Measurements from ENCODE around the gene ANO10. TPM values are rescaled to one million over a fixed set of nuclear protein-coding genes. Genes with fewer than 3 reads are reported as not detected.

Gene ANO10
- total RNA-seq, 1 donor from 2014 or later = 45.4 TPM

DNA sequence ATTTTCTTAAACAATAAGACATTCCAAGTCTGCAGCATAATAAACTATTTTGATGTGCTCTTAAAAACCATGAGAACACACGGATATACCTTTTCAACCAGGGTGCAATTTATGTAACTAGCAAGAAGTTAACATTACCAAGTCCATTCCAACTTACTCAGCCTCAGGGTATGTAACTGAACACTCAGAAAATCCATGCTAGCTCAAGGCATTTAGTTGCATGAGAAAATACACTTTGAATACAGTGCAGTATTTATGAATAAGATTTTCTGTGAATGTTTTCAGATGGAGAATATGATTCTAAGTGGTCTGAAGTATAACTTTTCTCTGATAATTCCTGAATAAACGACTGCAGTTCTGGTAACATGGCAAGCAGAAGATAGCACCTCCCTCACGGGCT is 211.2 kb downstream of the ANO10 start:
- H3K4me3 Mint-ChIP-seq (ENCODE audit: unreplicated experiment) = no peak overlapping the region
- H3K4me1 Mint-ChIP-seq (ENCODE audit: low read depth, unreplicated experiment) = peaks cover 20% of the 10 kb centered on the region
- Histone ChIP-seq H3K4me2 (ENCODE audit: low read length) (no peak overlapping the region), H3K9ac (ENCODE audit: low read length) (no peak overlapping the region), H3K36me3 (ENCODE audit: insufficient read depth, low read length) (no peaks in the 10 kb centered on the region), H3K27ac (ENCODE audit: low read depth, low read length) (no peak overlapping the region), H3K27me3 (ENCODE audit: insufficient read depth, low read length) (no peaks in the 10 kb centered on the region), H4K20me1 (ENCODE audit: insufficient read depth, low read length) (no peaks in the 10 kb centered on the region), H3K79me2 (ENCODE audit: insufficient read depth, low read length) (no peaks in the 10 kb centered on the region), H3K4me1 (ENCODE audit: insufficient read depth, low read length) (peaks cover 5% of the 10 kb centered on the region), H3K9me3 (ENCODE audit: insufficient read depth, low read depth, low read length) (no peaks in the 10 kb centered on the region), H3K4me3 (ENCODE audit: insufficient read depth, low read depth, low read length) (no peak overlapping the region), H2AFZ (ENCODE audit: low read depth, low read length) (no peak overlapping the region)
- H3K27me3 Mint-ChIP-seq (ENCODE audit: low read depth, unreplicated experiment) = no peaks in the 10 kb centered on the region
- H3K36me3 Mint-ChIP-seq (ENCODE audit: low read depth, unreplicated experiment) = peaks cover 6% of the 10 kb centered on the region
- no peak overlapping the region for H3K27ac Mint-ChIP-seq (ENCODE audit: unreplicated experiment)
- TF ChIP-seq, protein P1, sequence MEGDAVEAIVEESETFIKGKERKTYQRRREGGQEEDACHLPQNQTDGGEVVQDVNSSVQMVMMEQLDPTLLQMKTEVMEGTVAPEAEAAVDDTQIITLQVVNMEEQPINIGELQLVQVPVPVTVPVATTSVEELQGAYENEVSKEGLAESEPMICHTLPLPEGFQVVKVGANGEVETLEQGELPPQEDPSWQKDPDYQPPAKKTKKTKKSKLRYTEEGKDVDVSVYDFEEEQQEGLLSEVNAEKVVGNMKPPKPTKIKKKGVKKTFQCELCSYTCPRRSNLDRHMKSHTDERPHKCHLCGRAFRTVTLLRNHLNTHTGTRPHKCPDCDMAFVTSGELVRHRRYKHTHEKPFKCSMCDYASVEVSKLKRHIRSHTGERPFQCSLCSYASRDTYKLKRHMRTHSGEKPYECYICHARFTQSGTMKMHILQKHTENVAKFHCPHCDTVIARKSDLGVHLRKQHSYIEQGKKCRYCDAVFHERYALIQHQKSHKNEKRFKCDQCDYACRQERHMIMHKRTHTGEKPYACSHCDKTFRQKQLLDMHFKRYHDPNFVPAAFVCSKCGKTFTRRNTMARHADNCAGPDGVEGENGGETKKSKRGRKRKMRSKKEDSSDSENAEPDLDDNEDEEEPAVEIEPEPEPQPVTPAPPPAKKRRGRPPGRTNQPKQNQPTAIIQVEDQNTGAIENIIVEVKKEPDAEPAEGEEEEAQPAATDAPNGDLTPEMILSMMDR (IDR thresholded peaks at IDR 0.05; ENCODE audit: insufficient read depth, low read depth, low read length) = no peak
- no peak for TF ChIP-seq EZH2 (IDR thresholded peaks at IDR 0.05; ENCODE audit: insufficient read depth, low read length)
- no peaks in the 10 kb centered on the region for H3K9me3 Mint-ChIP-seq (ENCODE audit: unreplicated experiment)
- no peak for DNase-seq (ENCODE audit: low read depth)
- FAIRE-seq = no peak

DNA sequence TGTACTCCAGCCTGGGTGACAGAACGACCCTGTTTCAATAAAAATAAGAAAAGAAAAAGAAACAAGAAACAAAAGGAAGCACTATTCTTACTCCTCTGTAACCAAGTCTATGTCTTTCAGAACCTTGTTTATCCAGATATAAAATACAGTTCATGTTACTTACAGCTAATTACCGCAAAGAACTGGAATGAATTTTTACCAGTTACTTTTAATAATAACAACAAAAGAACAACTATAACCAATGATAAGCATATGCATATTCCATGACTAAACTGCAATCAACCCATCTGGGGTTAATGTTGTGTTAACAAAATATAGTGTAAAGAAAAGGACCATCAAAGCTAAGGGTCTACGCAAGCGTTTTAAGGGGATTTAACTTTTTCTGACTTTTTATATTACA is 212.3 kb downstream of the ANO10 start:
- H3K27ac ChIP-seq (ENCODE audit: low read depth, low read length) = no peak overlapping the region
- H3K79me2 ChIP-seq (ENCODE audit: insufficient read depth, low read length) = no peaks in the 10 kb centered on the region
- TF ChIP-seq, protein P1 (IDR thresholded peaks at IDR 0.05; ENCODE audit: insufficient read depth, low read depth, low read length) = no peak
- no peak for TF ChIP-seq EZH2 (IDR thresholded peaks at IDR 0.05; ENCODE audit: insufficient read depth, low read length)
- Mint-ChIP-seq H3K36me3 (ENCODE audit: low read depth, unreplicated experiment) (peaks cover 6% of the 10 kb centered on the region), H3K4me3 (ENCODE audit: unreplicated experiment) (no peak overlapping the region), H3K9me3 (ENCODE audit: unreplicated experiment) (no peaks in the 10 kb centered on the region), H3K27me3 (ENCODE audit: low read depth, unreplicated experiment) (no peaks in the 10 kb centered on the region), H3K4me1 (ENCODE audit: low read depth, unreplicated experiment) (peaks cover 20% of the 10 kb centered on the region), H3K27ac (ENCODE audit: unreplicated experiment) (no peak overlapping the region)
- no peak overlapping the region for H3K9ac ChIP-seq (ENCODE audit: low read length)
- H3K4me3 ChIP-seq (ENCODE audit: insufficient read depth, low read depth, low read length) = no peak overlapping the region
- DNase-seq (ENCODE audit: low read depth) (no peak), FAIRE-seq (no peak)
- H3K36me3 ChIP-seq (ENCODE audit: insufficient read depth, low read length) = no peaks in the 10 kb centered on the region
- no peak overlapping the region for H2AFZ ChIP-seq (ENCODE audit: low read depth, low read length)
- H3K27me3 ChIP-seq (ENCODE audit: insufficient read depth, low read length) = no peaks in the 10 kb centered on the region
- H3K4me2 ChIP-seq (ENCODE audit: low read length) = no peak overlapping the region
- H3K9me3 ChIP-seq (ENCODE audit: insufficient read depth, low read depth, low read length) = no peaks in the 10 kb centered on the region
- peaks cover 5% of the 10 kb centered on the region for H3K4me1 ChIP-seq (ENCODE audit: insufficient read depth, low read length)
- no peaks in the 10 kb centered on the region for H4K20me1 ChIP-seq (ENCODE audit: insufficient read depth, low read length)

DNA sequence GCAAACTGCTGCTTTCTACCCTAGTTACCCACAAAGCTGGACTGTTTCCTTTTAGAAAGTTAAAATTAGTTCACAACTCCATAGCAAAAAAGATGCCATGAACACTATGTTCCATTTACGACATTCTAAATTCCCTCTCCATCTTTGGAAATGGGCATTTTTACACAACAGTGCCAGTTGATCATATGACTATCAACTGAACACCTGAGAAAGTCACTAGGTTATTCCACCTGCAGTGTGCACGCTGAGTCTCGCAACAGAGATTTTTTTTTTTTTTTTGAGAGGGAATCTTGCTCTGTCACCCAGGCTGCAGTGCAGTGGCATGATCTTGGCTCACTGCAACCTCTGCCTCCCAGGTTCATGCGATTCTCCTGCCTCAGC is 215.2 kb downstream of the ANO10 start:
- H3K27me3 Mint-ChIP-seq (ENCODE audit: low read depth, unreplicated experiment) = no peaks in the 10 kb centered on the region
- Histone ChIP-seq H3K9me3 (ENCODE audit: insufficient read depth, low read depth, low read length) (no peaks in the 10 kb centered on the region), H3K36me3 (ENCODE audit: insufficient read depth, low read length) (no peaks in the 10 kb centered on the region), H3K4me3 (ENCODE audit: insufficient read depth, low read depth, low read length) (no peak overlapping the region), H3K4me1 (ENCODE audit: insufficient read depth, low read length) (peaks cover 5% of the 10 kb centered on the region), H4K20me1 (ENCODE audit: insufficient read depth, low read length) (no peaks in the 10 kb centered on the region), H2AFZ (ENCODE audit: low read depth, low read length) (peak overlapping the region; percentile 29), H3K9ac (ENCODE audit: low read length) (peak overlapping the region; percentile 35), H3K27ac (ENCODE audit: low read depth, low read length) (peak overlapping the region; percentile 46), H3K4me2 (ENCODE audit: low read length) (peak overlapping the region; percentile 38), H3K79me2 (ENCODE audit: insufficient read depth, low read length) (no peaks in the 10 kb centered on the region), H3K27me3 (ENCODE audit: insufficient read depth, low read length) (no peaks in the 10 kb centered on the region)
- TF ChIP-seq, protein P1 (IDR thresholded peaks at IDR 0.05; ENCODE audit: insufficient read depth, low read depth, low read length) = no peak
- no peak for TF ChIP-seq EZH2 (IDR thresholded peaks at IDR 0.05; ENCODE audit: insufficient read depth, low read length)
- no peak overlapping the region for H3K27ac Mint-ChIP-seq (ENCODE audit: unreplicated experiment)
- no peaks in the 10 kb centered on the region for H3K9me3 Mint-ChIP-seq (ENCODE audit: unreplicated experiment)
- H3K36me3 Mint-ChIP-seq (ENCODE audit: low read depth, unreplicated experiment) = peaks cover 2% of the 10 kb centered on the region
- peaks cover 16% of the 10 kb centered on the region for H3K4me1 Mint-ChIP-seq (ENCODE audit: low read depth, unreplicated experiment)
- H3K4me3 Mint-ChIP-seq (ENCODE audit: unreplicated experiment) = no peak overlapping the region
- FAIRE-seq (no peak), DNase-seq (ENCODE audit: low read depth) (no peak)
